Activated naive CD4-positive, alpha-beta T cell treated with Interleukin-2 at 50 U/mL for 16 hours (primary cell): ENCODE results near the gene FGF22.
"Not testable (repeated sequence)": the region's sequence is repeated elsewhere in the genome, so short reads cannot be mapped to it uniquely, and the experiment has no call there.

Experiments
- DNase-seq: peaks from one replicate; pipeline ENCODE4 v3.0.0-alpha.2; 2020

FGF22 gene

DNA sequence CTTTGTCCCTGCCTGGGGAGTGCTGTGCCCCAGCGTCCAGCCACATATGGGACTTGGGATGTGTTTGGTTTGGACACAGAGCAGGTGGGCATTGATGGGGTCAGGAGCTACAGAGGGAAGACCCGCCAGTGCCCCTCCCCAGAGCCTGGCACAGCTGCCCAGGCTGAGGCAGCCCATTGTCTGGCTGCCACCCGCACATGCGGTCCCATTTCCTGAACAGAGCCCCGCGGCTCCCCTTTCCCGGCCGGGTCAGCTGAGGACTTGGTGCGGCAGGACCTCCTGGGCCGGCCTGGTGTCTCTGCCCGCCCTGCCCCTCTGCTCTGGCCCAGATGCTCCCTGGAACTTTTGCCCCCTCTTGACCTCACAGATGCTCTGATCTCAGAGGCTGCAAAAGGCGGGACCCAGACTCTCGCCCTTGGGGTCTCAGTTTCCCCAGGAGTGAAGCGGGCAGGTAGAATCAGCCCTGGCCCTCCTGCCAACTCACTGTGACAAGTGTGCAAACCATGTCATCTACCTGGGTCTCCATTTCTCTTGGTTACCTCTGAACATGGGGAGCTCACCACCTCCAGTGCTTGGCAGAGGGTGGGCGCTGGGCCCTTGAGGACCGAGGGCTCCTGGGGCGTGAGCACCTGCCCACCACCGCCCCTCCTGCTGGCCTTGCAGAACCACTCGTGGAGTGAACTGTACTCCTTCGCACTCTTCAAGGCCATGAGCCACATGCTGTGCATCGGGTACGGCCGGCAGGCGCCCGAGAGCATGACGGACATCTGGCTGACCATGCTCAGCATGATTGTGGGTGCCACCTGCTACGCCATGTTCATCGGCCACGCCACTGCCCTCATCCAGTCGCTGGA lies 32.2 kb upstream of the FGF22 start:
- DNase-seq, result no peak

DNA sequence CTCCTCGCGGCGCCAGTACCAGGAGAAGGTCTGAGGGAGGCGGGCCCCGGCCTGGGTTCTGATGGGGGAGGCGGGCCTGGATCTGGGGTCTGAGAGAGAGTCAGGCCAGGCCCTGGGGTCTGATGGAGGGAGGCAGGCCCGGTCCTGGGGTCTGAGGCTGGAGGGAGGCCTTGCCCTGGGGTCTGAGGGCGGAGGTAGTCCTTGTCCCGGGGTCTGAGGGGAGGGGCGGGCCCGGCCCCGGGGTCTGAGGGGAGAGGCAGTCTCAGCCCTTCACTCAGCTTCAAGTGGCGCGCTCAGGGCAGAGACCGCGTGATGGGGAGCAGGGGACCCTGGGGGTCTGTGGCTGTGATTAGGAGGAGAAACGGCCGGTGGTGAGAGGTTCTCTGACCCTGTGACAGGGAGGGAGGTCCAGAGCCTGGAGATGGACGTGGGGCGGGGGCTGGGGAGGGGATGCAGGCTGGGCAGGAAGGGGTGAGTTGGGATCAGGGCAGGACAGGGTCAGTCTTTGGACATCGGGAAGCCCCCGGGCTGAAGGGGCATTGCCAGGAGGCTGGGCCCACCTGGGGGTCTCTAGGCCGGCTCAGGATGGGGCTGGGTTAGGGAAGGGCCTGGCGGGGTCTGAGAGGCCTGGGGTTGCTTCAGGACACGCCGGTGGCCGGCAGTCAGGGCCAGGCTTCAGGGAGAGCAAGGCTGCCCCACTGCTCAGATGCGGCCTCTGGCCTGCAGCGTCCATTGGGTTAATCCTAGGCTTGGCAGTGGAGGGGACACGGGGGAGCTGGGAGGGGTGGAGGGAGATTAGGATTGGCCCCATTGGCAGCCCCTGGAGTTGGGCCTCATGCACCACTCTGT lies 31.3 kb upstream of the FGF22 start:
- no peak for DNase-seq

DNA sequence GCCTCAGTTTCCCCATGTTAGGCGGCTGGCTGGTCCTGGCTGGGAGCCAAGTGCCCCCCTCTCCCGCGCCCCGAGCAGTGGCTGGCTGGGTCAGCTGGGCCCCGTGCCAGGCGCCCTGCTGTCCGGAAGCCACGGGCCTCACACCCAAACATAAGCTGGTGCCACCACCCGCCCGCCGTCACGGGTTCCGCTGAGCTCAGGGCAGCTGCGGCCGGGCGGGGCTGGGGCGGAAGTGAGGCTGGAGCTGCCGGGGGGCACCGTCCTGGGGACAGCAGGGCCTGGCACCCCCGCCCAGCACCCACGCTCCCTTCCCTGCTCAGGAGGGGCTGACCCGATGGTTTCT lies 30.7 kb upstream of the FGF22 start:
- DNase-seq, result no peak

DNA sequence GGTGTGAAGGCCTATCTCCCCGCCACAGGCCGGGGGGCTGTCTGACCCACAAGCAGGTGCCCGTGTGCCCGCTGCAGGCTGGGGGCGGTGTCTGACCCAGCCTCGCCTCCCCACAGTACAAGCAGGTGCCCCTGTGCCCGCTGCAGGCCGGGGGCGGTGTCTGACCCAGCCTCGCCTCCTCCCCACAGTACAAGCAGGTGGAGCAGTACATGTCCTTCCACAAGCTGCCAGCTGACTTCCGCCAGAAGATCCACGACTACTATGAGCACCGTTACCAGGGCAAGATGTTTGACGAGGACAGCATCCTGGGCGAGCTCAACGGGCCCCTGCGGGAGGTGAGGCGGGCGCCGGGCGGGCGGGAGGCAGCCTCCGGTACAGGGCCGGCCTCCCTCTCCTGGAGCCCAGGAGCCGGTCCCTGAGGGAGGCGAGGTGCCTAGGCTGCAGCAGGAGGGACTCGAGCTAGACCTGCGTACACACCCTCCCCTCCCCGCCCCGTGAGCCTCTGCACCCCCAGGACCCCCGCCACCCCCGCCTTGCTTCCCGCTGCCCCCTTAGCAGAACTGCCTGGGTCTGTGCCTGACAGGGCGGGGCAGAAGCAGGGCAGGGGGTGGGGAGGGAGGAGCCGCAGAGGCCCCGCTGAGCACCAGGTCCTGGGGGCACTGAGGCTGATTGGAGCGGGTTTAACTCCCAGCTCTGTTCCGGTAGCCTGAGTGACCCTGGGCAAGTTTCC lies 29.4 kb upstream of the FGF22 start:
- peak; percentile 33 for DNase-seq

- peak; percentile 57 for DNase-seq
Observed at GRCh38 chr19:610801-611480, 28.7 kb upstream of the FGF22 start.

DNA sequence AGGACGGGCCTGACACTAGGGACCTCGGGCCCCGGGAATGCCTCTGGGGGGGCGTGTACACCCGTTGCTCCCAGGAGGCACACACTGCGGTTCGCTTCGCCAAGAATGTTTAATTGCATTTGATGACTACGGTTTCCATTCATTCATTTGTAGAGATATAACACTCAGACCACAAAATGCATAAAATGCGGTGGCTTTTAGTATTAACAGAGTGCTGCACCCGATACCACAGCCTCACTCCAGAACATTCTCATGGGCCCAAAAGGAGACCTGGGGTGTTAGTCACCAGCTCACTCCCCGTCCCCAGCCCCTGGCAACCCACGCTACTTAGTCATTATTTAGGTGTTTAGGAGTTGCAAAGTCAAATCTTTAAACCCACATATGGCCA lies 28.2 kb upstream of the FGF22 start:
- peak; percentile 83 for DNase-seq

DNA sequence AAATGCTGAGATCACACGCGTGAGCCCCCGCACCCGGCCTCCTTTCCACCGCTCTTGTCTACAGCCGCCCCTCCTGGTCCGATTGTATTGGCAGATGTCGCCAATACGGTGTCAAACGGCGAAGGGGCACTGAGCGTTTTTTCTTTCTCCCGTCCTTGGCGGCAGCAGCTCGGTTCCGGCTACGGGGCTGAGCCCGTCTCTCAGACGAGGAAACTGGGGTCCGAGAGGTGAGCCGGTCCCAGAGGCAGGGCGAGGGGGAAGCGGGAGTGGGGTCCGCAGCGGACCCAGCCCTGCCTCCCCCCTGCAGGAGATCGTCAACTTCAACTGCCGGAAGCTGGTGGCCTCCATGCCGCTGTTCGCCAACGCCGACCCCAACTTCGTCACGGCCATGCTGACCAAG lies 26.7 kb upstream of the FGF22 start:
- no peak for DNase-seq

DNA sequence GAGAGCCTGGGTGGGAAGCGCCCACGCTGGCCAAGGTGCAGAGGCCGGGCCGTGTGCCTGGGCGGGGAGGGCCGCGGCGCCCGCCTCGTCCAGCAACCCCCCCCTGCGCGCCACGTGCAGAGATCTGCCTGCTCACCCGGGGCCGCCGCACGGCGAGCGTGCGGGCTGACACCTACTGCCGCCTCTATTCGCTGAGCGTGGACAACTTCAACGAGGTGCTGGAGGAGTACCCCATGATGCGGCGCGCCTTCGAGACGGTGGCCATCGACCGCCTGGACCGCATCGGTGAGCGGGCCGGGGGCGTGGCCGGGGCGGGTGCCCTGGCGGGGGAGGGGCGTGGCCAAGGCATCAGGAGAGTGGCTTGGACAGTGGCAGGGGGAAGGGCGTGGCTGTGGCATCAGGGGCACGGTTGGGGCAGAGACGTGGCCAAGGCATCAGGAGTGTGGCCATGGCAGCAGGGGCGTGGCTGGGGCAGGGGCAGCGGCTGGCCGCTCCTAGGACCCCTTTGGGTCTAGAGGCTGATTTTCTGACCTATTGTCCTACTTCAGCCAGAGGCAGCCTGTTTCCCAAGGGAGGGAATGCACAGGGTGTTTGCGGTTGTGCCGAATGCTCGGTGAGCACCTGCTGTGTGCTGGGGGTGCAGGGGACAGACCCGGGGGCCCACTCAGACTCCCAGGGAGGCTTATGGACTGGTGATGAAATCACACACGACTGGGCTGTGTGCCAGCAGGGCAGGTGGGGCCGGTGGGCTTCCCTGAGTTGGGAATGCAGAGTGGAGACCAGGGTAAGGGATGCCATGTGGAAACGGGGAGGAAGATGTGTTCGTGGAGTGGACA lies 25.7 kb upstream of the FGF22 start:
- DNase-seq, result no peak

- DNase-seq, result no peak
Observed at GRCh38 chr19:615619-616018, 24.1 kb upstream of the FGF22 start.

DNA sequence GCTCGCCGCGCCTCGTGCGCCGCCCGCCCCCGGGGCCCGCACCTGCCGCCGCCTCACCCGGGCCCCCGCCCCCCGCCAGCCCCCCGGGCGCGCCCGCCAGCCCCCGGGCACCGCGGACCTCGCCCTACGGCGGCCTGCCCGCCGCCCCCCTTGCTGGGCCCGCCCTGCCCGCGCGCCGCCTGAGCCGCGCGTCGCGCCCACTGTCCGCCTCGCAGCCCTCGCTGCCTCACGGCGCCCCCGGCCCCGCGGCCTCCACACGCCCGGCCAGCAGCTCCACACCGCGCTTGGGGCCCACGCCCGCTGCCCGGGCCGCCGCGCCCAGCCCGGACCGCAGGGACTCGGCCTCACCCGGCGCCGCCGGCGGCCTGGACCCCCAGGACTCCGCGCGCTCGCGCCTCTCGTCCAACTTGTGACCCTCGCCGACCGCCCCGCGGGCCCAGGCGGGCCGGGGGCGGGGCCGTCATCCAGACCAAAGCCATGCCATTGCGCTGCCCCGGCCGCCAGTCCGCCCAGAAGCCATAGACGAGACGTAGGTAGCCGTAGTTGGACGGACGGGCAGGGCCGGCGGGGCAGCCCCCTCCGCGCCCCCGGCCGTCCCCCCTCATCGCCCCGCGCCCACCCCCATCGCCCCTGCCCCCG lies 23.5 kb upstream of the FGF22 start:
- DNase-seq, result no peak

DNA sequence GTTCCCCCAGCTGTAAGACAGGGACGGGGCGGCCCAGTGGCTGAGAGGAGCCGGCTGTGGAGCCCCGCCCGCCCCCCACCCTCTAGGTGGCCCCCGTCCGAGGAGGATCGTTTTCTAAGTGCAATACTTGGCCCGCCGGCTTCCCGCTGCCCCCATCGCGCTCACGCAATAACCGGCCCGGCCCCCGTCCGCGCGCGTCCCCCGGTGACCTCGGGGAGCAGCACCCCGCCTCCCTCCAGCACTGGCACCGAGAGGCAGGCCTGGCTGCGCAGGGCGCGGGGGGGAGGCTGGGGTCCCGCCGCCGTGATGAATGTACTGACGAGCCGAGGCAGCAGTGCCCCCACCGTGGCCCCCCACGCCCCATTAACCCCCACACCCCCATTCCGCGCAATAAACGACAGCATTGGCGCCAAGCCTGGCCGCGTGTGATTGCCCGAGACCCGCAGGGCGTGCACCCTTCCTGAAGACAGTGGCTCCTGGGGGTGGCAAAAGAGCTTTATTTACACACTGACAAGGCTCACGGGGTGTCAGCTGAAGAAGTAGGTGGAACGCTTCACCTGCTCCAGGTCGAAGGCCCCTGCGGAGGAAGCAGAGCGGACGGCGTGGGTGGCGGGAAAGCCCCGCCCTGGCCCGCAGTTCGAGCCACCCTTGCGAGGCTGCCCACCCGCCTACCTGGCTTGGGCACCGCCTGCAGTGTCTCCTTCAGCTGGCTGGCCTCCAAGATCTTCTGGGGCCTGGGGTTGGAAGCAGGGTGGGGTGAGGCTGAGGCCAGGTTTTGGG lies 22.7 kb upstream of the FGF22 start:
- DNase-seq, result no peak

DNA sequence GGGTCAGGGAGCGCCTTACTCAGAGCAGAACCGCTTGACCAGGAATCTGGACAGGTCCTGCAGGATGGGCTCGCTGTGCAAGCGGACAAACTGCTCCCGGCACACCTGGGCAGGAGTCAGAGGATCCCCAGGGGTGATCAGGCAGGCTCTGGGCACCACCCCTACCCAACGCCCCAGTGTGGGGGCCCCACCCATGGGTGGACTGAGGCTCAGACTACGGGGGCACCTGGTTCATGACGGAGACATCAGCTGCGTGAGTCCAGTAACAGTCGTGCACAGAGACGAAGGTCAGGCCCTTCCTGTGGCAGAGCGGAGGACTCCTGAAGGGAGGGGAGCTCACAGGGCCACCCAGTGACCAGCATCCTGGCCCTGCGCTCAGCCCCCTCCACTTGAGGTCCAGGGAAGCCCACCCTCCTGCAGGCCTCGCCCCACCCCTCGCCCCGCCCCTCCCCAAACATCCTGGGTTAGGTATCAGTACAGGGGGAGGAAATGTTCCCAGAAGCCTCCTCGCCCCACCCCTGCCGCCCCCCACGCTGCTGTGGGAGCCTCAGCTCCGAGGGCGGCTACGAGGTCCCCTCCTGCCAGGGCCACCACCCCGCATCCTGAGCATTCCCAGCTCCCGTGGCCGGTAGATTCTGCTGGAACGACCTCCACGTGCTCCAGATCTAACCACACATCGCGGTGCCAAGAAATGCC lies 22.0 kb upstream of the FGF22 start:
- DNase-seq, result no peak

DNA sequence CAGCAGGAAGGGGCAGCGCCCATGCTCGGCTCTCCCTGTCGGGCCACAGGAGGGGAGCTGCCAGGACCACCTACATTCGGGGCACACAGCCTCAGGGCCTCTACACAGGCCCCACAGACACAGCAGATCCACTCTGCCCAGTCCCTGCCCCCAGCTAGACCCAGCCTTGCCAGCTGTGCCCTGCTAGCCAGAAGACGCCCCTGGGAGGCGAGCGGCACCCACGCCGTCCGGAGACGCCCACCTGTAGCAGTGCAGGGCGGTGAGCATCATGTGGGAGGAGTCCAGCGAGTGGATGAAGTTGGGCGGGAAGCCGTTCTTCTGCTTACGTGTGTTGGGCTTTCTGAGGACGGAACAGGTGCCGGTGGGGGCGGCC lies 21.4 kb upstream of the FGF22 start:
- DNase-seq, result no peak

GRCh38 chr19:618674-619285 lies 20.9 kb upstream of the FGF22 start:
- no peak for DNase-seq

DNA sequence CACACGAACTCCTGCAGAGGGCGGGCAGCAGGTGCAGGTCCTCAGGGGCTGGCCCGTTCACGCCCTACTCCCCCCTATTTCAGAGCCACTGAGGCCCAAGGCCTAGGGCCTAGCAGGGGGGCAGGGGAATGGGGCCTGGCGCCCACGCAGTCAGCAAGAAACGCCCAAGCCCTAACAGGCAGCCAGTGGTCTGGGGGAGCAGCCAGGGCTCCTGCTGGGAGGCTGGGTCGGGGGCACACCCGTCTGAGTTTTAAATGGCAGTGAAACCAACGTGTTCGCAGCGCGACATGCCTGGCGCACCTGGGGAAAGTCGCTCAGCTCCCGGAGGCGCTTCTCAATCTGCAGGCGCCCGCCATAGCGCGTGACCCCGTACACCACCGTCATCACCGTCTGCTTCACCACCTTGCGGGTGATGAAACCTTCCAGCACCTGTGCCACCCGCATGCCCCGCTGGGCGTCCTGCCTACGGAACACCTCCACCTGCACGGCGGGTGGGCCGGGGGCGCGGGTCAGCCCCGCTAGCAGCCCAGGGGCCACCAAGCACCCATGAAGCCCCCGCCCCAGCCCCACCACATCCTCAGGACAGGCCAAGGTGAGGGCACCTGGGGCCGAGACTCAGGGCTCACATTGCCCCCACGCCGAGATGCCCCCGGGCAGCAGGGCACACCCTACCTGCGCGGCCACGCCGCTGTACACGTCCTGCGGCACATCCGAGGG lies 20.2 kb upstream of the FGF22 start:
- DNase-seq, result no peak

DNA sequence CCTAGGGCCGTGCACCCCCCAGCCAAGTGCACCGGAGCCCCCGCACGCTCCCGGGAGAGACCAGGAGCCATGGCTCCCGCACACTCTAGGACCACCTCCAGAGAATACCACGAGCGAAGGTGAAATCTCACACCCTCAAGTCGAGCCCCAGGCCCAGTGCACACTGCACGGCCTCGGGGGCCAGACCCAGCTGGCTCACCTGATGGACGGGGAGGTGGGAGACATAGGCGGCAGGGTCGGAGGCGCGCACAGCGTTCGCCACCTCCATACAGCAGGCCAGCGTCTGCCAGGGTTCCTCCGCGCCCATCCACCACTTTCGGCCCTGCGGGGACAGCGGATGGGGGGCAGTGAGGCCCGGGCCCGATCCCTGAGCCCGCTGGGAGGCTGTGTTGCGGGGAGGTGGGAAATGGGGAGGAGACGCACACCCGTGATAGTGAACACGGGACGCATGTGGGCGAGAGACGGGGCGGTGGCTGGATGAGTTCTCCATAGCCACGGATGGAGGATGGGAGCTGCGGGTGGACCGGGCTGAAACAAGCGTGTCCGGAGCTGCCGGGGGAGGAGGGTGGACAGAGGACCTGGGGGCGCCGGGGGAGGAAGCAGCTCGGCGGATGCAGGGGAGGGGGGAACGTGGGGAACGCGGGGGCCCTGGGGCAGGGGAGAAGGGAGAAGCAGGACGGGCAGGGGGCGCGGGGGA lies 19.4 kb upstream of the FGF22 start:
- DNase-seq, result no peak

DNA sequence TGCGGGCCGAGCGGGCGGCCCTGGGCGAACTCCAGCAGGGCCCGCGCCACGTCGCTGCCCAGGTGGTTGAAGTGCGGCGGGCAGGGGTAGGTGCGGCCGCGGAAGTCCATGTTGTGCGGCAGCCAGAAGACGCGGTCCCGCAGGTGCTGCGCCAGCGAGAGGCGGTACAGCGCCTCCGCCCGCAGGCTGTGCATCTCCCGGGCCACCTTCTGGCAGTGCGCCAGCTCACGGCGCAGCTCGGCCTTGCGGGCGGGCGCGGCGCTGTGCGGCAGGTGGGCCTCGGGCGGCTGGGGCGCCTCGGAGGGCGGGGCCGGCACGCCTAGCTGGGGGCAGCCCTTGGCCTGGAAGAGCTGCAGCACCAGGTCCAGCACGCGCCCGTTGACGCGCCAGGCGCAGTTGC lies 18.5 kb upstream of the FGF22 start:
- DNase-seq, result not testable (repeated sequence)

DNA sequence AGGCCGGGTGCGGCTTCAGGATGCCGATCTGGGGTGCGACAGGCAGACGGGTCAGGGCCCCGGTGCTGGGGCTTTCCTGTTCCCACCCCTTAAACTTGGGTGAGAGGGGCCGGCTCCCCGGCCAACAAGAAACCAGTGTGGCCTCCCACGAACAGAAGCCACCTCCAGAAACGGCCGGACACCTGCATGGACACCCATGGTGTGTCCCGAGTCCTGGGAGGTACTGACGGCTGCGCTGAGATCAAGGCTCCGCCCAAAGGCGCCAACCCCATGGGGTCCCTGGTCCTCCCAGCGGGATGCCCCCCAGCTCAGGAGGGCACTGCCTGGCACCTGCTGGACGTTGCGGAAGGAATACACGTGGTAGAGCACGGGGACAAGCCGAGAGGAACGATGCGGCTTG lies 17.9 kb upstream of the FGF22 start:
- DNase-seq, result no peak
